Lower leg skin (tissue), 3 donors: ENCODE measurements around the gene CACNA1H.

Source experiments
- POLR2A ChIP-seq, 2 donors: fragments of 450-650 bp; IDR thresholded peaks; one replicate each; pipeline ENCODE4 v1.6.1; 2016 to 2017; ENCODE audit warnings: antibody characterized with exemption in 2 of 2, mild to moderate bottlenecking in 1 of 2, moderate library complexity in 1 of 2
- TF ChIP-seq, protein P1 (sequence below), 3 donors: fragments of 450-650 bp; IDR thresholded peaks; one replicate each; pipeline ENCODE4 v1.5.1; 2016; ENCODE audit warnings: antibody characterized with exemption in 3 of 3, mild to moderate bottlenecking in 3 of 3, moderate library complexity in 2 of 3

DNA sequence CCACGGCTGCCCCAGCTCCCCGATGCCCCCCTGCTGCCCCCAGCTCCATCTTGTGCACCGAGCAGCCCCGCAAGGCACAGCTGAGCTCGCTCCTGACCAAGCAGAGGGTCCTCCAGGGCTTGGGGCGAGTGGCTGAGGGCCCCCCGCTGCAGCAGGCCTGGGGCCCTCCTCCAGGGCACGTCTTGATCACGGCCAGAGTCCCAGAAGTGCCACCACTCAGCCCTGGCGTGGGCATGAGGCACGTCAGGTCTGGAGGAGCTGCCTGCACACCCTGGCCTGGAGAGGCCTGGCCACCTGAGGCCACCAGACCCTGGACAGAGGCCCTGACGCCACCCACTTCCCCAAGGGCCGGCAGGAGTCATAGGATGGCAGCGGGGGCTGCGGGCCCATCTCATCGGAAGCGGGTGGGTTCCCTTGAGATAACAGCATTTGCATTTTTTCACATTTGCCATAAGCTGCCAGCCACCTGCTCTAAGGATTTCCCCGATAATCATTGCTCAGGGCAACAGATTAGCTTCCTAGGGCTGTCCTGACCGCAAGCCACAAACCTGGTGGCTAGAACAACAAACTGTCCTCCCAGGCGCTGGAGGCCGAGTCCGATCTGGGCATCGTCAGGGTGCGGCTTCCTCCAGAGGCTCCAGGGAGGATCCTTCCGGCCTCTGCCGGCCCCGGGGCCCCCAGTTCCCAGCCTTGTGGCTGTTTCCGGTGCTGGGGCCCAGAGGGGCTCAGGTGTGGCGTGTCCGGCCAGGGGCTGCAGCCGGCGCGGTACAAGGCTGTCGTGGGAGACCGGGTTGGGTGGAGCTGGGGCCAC lies 32.9 kb upstream of the CACNA1H start:
- TF ChIP-seq POLR2A (IDR thresholded peaks at IDR 0.05), result no peak
- TF ChIP-seq, protein P1, sequence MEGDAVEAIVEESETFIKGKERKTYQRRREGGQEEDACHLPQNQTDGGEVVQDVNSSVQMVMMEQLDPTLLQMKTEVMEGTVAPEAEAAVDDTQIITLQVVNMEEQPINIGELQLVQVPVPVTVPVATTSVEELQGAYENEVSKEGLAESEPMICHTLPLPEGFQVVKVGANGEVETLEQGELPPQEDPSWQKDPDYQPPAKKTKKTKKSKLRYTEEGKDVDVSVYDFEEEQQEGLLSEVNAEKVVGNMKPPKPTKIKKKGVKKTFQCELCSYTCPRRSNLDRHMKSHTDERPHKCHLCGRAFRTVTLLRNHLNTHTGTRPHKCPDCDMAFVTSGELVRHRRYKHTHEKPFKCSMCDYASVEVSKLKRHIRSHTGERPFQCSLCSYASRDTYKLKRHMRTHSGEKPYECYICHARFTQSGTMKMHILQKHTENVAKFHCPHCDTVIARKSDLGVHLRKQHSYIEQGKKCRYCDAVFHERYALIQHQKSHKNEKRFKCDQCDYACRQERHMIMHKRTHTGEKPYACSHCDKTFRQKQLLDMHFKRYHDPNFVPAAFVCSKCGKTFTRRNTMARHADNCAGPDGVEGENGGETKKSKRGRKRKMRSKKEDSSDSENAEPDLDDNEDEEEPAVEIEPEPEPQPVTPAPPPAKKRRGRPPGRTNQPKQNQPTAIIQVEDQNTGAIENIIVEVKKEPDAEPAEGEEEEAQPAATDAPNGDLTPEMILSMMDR (IDR thresholded peaks at IDR 0.05), result no peak
